Neural crest cell (in vitro differentiated cells): ENCODE measurements around the gene ZNF555. TPM values are rescaled to one million over a fixed set of nuclear protein-coding genes. Genes with fewer than 3 reads are reported as not detected.
A peak's percentile ranks its signal among the peaks of the same experiment; 100 is the strongest.
"Not testable (repeated sequence)": the region's sequence is repeated elsewhere in the genome, so short reads cannot be mapped to it uniquely, and the experiment has no call there.

Experiments
- DNase-seq: peaks from one replicate; pipeline ENCODE4 v3.0.0; 2021; ENCODE audit warnings: low read depth, mixed read lengths, low spot score
- H3K27ac Mint-ChIP-seq: one replicate; pipeline ENCODE4 v1.8.0; 2021; ENCODE audit warnings: mild to moderate bottlenecking, mixed read lengths; ENCODE audit not compliant: unreplicated experiment
- H3K27me3 Mint-ChIP-seq: 2 replicates; pipeline ENCODE4 v1.8.0; 2021; ENCODE audit warnings: low read depth, mild to moderate bottlenecking, mixed read lengths
- H3K36me3 Mint-ChIP-seq: 2 replicates; pipeline ENCODE4 v1.8.0; 2021; ENCODE audit warnings: low read depth, mild to moderate bottlenecking, mixed read lengths
- H3K4me1 Mint-ChIP-seq: 2 replicates; pipeline ENCODE4 v1.8.0; 2021; ENCODE audit warnings: mixed read lengths
- H3K4me3 Mint-ChIP-seq: one replicate; pipeline ENCODE4 v1.8.0; 2021; ENCODE audit warnings: mild to moderate bottlenecking, mixed read lengths
- H3K9me3 Mint-ChIP-seq: 2 replicates; pipeline ENCODE4 v1.8.0; 2021; ENCODE audit warnings: mixed read lengths
- CTCF ChIP-seq: fragments of 200-600 bp; sonication (generic); conservative IDR thresholded peaks from 2 replicates; pipeline ENCODE4 v1.5.0; 2021; ENCODE audit warnings: antibody characterized with exemption, mild to moderate bottlenecking
- long read RNA-seq: library from polyadenylated mRNA; unstranded; transcript quantifications from one replicate; pipeline ENCODE4 v2.0.0, GENCODE V29; 2020
- total RNA-seq: library from RNA; stranded (reverse); gene quantifications from 2 replicates; pipeline ENCODE4 v1.2.1, GENCODE V29; 2021

ZNF555 gene
- 10.5 and 11.4 TPM in 2 replicates for total RNA-seq
- long read RNA-seq, full-length matches to known transcripts = 37 of 42 reads
- long read RNA-seq, partial matches to known transcripts = 0 of 42 reads
- long read RNA-seq, other reads (novel, unspliced or antisense) = 5 of 42 reads

- Mint-ChIP-seq H3K4me1 (peaks cover 12% of the 10 kb centered on the region), H3K9me3 (peaks cover 9% of the 10 kb centered on the region), H3K36me3 (peaks cover 34% of the 10 kb centered on the region), H3K27me3 (no peaks in the 10 kb centered on the region), H3K4me3 (peak within 1 kb of the TSS; percentile 99), H3K27ac (peak within 1 kb of the TSS; percentile 27)
- peak; percentile 59 for TF ChIP-seq CTCF
- peak; percentile 95 for DNase-seq
Measured at GRCh38 chr19:2840794-2841791, at the start of gene ZNF555. TSS of gene ZNF555 (plus strand) at chr19:2841475. CDS start at chr19:2841573, 98 bp downstream.

GRCh38 chr19:2791876-2792275 is 49.4 kb upstream of the ZNF555 start:
- Mint-ChIP-seq H3K36me3 (peaks cover 6% of the 10 kb centered on the region), H3K9me3 (no peaks in the 10 kb centered on the region), H3K27ac (no peak overlapping the region), H3K4me3 (peak overlapping the region; percentile 57), H3K27me3 (no peaks in the 10 kb centered on the region), H3K4me1 (peaks cover 14% of the 10 kb centered on the region)
- no peak for DNase-seq
- TF ChIP-seq CTCF = no peak

- not testable (repeated sequence) for H3K4me3 Mint-ChIP-seq, DNase-seq, H3K4me1 Mint-ChIP-seq, H3K27ac Mint-ChIP-seq, H3K9me3 Mint-ChIP-seq, H3K27me3 Mint-ChIP-seq, H3K36me3 Mint-ChIP-seq
Measured at GRCh38 chr19:2792666-2793065, 48.6 kb upstream of the ZNF555 start.

GRCh38 chr19:2793126-2793525 is 48.1 kb upstream of the ZNF555 start:
- DNase-seq = no peak
- H3K9me3 Mint-ChIP-seq = no peaks in the 10 kb centered on the region
- TF ChIP-seq CTCF = no peak
- H3K4me1 Mint-ChIP-seq = peaks cover 3% of the 10 kb centered on the region
- H3K4me3 Mint-ChIP-seq = no peak overlapping the region
- H3K27ac Mint-ChIP-seq = no peak overlapping the region
- no peaks in the 10 kb centered on the region for H3K27me3 Mint-ChIP-seq
- H3K36me3 Mint-ChIP-seq = peaks cover 6% of the 10 kb centered on the region

- Mint-ChIP-seq H3K4me3 (no peak overlapping the region), H3K36me3 (peaks cover 6% of the 10 kb centered on the region), H3K27me3 (no peaks in the 10 kb centered on the region), H3K4me1 (no peaks in the 10 kb centered on the region), H3K27ac (no peak overlapping the region), H3K9me3 (no peaks in the 10 kb centered on the region)
- no peak for TF ChIP-seq CTCF
- DNase-seq = no peak
Measured at GRCh38 chr19:2793577-2793976, 47.7 kb upstream of the ZNF555 start.
